NK-92 (cell line): ENCODE measurements around the gene OR1F1.
"Not testable (repeated sequence)": the region's sequence is repeated elsewhere in the genome, so short reads cannot be mapped to it uniquely, and the experiment has no call there.

Experiments
- DNase-seq: peaks from one replicate; lab custom pipeline; 2025; ENCODE audit not compliant: unreplicated experiment; lab: John Stamatoyannopoulos, UW

The OR1F1 gene

DNA sequence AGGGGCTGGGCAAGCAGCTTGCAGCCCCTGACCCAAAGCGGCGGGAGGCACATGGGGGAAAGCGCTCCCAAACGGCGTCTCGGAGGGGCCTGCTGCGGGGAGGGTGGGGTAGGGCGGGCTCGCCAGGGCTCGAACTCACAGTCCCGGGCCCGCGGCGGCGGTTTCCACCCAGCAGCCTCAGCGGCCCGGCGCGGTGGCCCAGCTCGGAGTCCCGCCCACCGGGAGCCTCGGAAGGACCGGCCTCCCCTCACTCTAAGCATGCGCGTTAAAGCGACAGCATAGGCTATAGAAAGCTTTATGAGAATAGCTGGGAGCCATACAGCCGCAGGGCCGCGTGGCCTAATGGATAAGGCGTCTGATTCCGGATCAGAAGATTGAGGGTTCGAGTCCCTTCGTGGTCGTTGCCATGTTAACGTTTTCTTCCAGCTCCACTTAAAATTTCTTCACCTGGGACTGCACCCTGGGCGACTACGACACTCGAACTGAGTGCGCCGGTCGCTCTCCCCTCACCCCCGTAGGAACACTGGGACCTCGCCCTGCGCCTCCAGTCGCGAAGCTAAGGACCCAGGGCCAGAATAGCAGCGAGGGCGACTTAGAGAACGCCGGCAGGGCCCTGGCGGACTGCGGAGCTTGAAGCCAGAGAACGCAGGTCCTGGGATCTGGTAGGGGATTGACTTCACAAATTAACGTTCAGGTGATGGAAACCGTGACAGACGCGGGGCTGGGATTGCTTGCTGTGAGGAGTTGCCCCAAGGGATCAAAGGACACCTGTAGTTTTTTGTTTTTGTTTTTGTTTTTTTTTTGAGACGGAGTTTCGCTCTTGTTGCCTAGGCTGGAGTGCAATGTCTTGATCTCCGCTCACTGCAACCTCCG, 37.4 kb upstream of the OR1F1 start:
- DNase-seq = peak; percentile 66

DNA sequence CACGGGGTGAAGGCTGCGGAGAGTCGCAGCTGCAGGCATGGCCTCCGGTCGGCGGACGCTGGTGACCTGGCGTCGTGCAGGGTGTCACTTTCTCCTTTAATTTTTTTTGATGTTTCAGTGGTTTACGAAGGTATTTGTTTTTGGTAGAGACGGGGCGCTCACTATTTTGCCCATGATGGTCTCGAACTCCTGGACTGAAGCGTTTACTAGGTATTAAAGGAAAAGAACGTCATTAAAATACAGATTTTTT, 36.1 kb upstream of the OR1F1 start:
- DNase-seq = no peak

DNA sequence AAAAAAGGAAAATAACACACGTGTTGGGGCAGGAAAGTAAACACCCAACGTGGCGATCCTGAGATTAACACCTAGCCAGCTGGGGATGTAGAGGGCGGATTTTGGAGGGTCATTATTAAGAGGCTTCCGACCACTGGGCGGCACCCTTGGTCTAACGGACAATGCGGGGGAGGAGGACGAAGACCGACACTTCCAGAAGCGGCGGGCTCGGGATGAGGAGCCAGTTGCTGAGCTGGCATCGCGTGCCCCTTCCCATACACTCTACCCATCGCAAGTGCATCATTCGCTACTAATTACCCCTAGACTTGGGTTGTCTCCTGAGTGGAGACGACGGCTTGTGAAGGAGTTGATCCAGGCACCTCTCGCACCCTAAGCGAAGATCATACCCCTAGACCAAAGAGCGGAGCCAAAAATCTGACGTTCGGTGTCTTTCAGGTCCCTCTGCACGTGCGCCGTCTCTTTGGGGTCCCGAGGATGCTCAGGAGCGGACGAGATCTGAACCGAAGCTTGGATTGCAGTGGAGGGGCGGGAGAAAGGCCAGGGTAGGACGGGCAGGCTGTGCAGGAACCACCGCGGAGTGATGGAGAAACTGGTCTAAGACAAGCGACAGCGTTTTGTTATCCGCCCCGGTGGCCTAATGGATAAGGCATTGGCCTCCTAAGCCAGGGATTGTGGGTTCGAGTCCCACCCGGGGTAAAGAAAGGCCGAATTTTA, 35.6 kb upstream of the OR1F1 start:
- DNase-seq = no peak

DNA sequence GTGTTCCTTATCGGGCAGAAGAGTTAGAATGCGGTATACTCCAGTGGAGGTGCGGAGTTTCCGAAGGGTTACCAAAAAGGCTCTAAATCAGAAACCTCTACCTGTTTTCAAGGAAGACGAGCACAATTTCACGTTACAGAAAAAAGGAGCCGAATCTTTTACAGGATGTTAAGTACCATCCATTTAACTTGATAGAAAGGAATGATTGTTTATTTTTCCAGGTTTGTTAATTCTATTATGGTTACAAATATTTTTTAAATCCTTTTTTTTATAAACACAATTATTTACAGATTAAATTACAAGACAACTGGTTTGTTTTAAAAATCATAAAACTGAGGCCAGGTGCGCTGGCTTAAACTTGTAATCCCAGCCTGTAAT, 35.0 kb upstream of the OR1F1 start:
- DNase-seq = no peak

DNA sequence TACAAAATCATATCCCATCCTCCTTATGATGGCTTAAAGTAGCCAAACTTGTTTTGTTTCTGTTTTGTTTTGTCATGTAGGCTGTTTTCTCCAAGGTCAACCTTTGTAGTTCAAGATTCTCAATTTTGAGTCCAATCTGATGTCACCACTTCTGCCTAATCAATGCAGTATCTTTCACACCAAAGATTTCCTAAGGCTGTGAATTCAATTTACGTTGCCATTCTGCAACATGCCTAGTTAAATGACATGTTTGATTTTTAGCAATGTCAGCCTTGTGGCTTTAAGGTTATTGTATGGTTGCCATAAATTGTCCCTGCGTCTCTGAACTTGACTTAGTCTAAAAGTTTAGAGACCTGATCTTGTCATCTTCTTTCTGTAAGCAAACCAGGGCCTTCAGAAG, 32.8 kb upstream of the OR1F1 start:
- DNase-seq = no peak

DNA sequence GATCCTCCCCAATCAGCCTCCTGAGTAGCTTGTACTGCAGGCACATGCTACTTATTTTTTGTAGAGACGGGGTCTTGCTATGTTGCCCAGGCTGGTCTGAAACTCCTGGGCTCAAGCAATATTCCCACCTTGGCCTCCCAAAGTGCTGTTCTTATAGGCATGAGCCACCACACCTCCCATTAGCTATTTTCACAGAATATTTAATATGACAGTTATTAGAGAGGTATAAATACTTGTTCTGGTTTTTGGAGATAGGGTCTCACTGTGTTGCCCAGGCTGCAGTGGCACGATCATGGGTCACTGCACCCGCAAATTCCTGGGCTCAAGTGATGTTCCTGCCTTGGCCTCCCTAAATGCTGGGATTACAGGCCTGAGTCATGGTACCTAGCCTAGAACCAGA, 32.0 kb upstream of the OR1F1 start:
- DNase-seq = no peak

DNA sequence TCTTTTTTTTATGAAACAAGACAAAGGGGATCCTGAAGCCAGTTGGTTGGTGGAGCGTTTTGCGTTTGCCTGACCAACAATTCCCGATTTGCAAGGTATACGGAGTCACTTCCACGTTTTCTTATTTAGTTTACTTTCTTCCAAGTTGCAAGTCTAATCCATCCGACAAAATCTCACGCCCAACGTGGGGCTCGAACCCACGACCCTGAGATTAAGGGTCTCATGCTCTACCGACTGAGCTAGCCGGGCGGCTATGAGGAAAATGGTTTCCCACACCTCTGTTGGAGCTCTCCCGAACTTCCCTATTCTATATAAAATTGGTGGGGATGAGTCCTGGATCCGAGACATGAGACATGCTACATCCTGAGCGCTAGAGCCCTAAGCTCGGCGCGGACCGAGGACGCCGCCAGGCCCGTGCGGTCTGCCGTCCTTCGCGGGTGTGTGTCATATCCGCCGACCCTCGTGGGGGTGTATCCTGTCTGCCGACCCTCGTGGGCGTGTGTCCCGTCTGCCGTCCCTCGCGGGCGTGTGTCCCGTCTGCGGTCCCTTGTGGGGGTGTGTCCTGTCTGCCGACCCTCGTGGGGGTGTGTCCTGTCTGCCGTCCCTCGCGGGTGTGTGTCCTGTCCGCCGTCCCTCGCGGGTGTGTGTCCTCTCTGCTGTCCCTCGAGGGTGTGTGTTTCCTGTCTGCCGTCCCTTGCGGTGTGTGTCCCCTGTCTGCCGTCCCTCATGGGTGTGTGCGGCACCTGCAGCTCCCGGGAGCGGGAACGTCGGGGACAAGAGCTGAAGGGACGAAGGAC, 30.6 kb upstream of the OR1F1 start:
- DNase-seq = no peak

DNA sequence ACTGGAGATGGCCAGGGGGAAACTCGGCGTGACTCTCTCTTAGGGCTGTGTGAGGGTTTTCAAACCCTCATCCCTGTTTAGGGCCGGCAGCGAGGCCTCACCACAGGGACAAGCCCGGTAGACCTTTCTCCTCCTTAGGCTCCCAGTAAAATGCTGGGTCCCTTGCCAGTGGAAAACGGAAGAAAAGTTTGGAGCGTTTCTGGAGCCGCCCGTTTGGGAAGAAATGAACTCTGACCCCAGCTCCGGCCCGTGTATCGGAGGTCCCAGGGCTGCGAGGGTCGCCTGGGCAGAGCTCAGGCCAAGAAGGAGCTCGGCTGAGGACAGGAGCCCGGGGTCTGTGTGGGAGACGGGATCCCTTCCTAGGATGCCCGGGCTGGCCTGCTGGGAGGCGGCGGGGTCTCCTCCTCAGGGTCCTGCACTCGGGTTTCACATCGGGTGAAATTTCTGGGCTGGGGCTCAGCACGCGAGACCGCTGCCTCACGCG, 29.9 kb upstream of the OR1F1 start:
- no peak for DNase-seq

DNA sequence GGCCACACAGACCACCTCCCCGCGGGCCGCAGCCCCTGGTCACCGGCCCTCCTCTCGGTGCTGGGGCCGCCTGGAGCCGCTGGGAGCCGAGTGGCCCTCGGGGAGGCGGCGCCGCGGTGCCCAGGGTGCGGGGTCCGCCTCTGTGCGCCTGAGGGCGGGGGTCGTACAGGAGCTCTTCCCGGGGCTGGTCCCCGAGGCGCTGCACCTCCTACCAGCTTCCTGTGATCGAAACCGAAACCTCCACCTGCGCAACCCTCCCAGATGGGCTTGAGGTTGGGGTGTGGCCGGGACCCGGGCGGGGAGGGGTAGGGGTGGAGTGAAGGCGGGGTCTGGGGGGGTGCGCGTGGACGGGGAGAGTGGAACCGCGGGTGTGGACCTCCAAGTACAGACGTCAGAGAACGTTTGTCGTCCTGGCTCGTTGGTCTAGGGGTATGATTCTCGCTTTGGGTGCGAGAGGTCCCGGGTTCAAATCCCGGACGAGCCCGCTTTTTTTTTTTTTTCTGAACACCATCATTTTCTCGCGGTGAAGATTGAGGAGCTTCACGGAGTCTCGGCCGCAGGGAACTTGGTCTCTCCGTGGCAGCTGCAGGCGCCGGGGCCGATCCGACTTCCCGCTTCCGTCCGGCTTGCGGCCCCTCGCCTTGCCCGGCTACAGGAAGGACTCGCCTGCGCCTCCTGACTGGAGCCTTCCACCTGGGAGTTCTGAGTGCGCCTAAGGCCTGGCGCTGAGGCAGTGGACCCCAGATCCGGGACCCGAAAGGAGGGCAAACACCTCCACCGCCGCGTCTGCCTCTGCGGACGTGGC, 29.3 kb upstream of the OR1F1 start:
- DNase-seq = peak; percentile 68

DNA sequence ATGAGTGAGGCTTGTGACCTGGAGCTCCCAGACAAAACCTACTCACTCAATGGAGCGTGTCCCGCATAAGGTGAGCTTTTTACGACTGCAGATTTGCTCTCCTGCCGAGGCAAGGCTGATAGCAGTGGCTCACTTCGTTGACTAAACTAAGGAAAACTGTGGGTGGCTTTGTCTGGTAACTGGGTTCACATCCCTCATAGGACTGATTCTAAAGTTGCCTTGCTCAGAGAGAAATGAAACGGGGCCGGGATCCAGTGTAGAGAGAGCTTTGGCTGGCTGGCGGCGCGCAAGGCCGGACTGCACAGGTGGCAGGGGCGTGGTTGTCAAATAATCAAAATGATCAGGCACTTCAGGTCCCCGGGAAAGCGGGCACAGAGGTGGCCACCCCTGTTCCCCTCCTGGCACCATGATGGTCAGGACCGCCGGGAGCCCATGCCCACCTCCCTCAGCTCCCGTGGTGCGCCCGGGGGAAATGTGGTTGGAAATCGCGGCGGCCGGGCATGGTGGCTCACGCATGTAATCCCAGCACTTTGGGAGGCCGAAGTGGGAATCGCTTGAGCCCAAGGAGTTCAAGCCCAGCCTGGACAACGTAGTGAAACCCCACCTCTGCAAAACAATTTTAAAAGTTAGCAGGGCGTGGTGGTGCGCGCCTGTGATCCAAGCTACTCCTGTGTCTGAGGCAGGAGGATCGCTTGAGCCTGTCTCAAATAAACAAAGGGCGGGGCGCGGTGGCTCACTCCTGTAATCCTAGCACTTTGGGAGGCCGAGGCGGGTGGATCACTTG, 26.6 kb upstream of the OR1F1 start:
- no peak for DNase-seq

DNA sequence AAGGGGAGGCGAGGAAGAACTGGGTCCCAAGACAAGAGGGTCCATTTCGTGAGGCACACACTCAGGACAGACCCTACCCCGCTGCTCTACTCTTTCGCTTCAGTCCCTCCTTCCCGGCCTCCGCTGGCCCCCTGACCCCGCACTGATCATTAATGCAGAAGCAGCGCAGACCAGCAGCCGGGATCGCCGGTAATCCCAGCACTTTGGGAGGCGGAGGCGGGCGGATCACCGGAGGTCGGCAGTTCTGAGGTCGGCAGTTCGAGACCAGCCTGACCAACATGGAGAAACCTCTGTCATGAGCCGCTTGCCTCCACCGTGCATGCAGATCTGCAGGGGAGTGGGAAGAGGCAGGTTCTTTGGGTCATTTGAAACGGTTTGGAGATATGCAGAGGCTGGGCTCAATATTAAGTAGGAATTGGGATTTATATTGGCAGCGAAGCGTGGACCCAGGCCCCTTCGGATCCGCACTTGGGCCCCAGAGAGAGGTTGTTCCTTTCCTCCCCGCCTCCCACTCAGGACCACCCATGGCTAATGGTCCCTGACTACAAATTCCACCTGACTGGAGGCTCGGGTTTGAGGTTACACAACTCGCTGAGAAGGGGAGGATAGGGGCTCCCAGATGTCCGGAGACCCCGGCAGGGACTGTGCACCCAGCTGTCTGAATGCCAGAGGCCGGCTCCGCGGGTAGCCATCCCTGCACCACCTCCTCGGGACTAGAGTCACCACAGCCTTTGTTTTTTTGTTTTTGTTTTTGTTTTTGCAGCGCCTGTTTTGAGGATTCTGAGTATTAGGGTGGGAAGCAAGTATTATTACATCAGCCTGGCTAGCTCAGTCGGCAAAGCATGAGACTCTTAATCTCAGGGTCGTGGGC, 23.6 kb upstream of the OR1F1 start:
- no peak for DNase-seq

DNA sequence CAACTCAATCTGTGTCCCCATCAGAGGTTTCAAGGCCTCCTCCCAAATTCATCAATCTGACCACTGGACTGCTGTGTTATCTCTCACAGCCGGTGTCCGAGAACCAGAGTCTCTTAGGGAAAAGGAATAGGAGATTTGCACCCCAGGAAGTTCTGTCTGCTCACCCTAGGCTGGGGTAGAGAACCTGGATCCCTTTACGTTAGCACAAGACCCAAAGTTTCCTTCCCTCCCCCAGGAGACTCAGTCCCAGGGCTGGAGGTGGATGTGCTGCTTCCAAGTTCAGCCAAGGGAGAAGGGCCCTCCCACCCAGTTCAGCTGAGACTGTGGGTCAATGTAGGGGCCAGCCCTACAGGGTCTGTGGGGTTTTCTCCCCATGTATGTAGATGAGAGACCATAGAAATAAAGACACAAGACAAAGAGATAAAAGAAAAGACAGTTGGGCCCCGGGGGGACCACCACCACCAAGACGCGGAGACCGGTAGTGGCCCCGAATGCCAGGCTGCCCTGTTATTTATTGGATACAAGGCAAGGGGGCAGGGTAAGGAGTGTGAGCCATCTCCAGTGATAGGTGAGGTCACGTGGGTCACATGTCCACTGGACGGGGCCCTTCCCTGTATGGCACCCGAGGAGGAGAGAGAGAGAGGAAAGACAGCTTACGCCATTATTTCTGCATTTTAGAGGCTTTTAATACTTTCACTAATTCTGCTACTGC, 22.7 kb upstream of the OR1F1 start:
- DNase-seq = no peak

DNA sequence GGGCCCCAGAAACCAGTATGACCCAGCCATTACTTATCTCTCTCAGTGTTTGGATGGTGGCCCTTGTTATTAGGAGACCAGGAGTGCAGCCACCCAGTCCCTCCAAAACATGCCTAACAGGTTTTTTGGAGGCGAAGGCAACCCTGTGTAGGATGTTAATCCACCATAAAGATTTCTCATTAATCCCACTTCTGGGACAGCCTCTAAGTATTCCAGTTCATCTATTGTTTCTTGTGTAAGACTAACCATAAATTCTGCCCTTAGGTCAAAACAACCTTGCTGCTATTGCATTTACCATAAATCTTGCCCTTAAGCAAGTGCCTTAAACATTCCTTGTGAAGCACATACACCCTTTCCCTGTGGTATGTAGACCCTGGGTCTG, 21.5 kb upstream of the OR1F1 start:
- DNase-seq = no peak

DNA sequence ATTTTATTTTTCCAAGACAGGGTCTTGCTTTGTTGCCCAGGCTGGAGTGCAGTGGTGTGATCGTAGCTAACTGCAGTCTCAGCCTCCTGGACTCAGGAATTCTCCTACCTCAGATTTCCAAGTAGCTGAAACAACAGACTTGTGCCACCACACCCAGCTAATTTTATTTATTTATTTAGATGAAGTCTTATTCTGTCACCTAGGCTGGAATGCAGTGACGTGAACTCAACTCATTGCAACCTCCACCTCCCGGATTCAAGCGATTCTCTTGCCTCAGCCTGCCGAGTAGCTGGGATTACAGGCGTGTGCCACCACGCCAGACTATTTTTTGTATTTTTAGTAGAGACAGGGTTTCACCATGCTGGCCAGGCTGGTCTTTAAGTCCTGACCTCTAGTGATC, 19.3 kb upstream of the OR1F1 start:
- DNase-seq = not testable (repeated sequence)

DNA sequence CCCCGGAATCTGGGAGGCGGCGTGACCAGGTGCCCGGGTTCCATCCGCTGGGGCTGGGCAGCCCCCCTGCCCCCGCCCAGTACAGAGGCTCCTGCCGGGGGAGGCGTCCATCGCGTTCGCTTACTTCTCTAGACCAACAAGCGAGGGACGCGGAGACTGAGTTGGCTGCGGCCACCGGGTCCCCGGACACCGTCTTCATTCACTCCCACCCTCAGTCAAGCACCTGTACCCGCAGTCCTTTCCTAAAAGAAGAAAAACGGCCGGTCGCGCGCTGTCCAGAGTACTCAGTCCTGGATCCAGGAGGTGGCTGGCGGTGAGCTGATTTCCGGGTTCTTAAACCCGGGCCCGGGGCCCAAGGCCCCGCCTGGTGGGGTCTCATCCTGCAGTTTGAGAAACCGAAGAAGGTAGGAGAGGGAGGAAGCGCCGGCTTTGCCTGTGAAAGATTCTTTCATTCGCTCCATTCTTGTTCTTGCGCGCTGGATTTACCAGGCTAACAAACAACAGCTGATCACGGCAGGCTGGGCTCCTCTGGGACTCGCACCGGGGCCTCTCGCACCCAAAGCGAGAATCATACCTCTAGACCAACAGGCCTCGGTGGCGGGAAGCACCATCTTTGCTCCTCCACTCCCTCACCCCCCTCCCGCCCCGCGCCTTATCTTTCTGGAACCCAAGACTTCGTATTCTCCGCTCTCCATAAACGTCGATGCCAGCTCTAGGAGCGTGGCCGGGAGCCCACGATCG, 17.4 kb upstream of the OR1F1 start:
- no peak for DNase-seq

DNA sequence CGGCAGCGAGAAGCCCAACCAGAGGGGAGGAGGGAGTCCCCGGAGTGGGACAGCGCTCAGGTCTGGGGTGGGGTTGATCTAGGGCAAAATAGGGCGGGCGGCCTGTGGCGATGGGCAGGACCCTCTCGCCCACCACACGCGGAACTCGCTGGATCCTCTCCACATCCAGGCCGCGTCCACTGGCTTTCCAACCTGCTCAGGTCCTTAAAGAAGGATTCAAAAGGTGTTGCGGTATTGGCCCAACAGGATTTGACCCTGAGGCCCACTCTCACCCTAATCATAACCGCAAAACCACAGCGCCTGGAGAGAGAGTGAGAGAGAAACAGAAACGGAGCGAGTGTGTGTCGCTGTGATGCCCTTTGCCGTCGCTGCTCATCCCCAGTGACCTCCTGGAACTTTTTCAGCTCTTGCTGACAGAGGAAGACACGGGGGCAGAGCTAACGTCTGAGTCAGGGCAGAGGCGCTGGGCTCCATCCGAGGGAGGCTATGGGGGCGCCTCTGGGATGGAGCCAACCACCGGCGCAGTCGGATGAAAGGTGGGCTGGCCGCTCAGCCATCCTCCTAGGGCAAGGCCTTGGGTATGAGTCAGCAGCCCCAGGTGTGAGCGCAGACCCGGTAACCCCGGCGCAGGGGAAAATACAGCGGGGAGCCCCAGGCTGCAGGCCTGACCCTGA, 16.7 kb upstream of the OR1F1 start:
- no peak for DNase-seq

DNA sequence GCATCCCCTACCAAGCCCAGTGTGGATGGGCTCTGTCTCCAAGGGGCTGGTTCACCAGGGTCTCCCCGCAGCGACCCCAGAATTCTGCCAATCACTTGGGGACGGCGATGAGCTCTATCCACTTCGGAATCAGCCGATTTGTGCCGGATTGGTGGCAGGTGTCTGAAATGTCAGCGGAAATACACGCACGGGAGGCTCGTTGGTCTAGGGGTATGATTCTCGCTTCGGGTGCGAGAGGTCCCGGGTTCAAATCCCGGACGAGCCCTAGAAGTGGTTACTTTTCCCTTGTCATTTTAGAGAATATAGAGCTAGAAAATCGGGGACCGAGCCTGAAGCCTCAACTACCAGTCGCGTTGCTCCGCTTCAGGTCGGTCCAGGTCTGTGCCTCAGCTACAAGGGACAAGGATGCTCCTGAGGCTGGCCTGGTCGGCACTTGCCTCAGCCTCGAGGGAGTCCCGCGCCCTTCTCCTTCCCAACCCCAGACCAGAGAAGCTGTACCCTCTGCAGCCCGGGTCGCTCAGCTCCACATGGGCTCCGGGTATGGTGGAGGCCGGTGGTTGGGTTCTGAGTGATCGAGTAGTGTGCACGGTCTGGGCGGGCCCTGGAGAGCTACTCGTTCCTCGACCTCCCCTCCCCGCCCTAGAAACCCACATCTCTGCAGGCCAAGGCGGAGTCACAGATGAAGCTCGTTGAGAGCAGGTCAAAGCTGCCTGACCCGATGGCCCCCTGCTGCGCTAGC, 16.0 kb upstream of the OR1F1 start:
- DNase-seq = no peak
